PC-3 (cell line): Measurements from ENCODE around the gene CHCHD10. TPM values are rescaled to one million over a fixed set of nuclear protein-coding genes. Genes with fewer than 3 reads are reported as not detected.

Experiments
- ATAC-seq: fragments of 200-7000 bp; cut with Tn5 transposase; 2 replicates; pipeline ENCODE4 v1.9.1; 2020; ENCODE audit warnings: mild to moderate bottlenecking, moderate library complexity
- BruUV-seq: library from RNA; stranded (reverse); fragments of 400-500 nt; replicated peaks from 2 replicates; lab custom pipeline; 2021; lab: Mats Ljungman, UMichigan
- CTCF ChIA-PET: fragments of 300-600 bp; sonication (Branson Sonifier 250); formaldehyde crosslinking; loops from one replicate; lab custom pipeline; 2022; ENCODE audit warnings: antibody characterized with exemption; lab: Charles Lee
- POLR2A ChIA-PET: fragments of 300-600 bp; sonication (Branson Sonifier 250); formaldehyde crosslinking; loops from one replicate; lab custom pipeline; 2022; ENCODE audit warnings: antibody characterized with exemption; ENCODE audit not compliant: unreplicated experiment; lab: Charles Lee
- DNase-seq: peaks from one replicate; pipeline ENCODE4 v3.0.0-alpha.2; 2015
- H2AFZ ChIP-seq: fragments of 300-600 bp; sonication (generic); 2 replicates; pipeline ENCODE4 v1.6.0; 2016; ENCODE audit warnings: antibody characterized with exemption, low read length
- H3F3A ChIP-seq: fragments of 300-600 bp; sonication (generic); one replicate; pipeline ENCODE4 v1.6.0; 2017; ENCODE audit warnings: antibody characterized with exemption, low read length, control low read depth, mild to moderate bottlenecking; ENCODE audit not compliant: unreplicated experiment
- H3K27ac ChIP-seq: fragments of 300-600 bp; sonication (generic); 2 replicates; pipeline ENCODE4 v1.5.1; 2016; ENCODE audit warnings: mild to moderate bottlenecking, low read length
- H3K27me3 ChIP-seq: fragments of 300-600 bp; sonication (generic); 2 replicates; pipeline ENCODE4 v1.6.1; 2016; ENCODE audit warnings: low read length, mixed read lengths
- H3K36me3 ChIP-seq: fragments of 300-600 bp; sonication (generic); 2 replicates; pipeline ENCODE4 v1.6.1; 2016; ENCODE audit warnings: low read depth, mixed run types, low read length, mixed read lengths
- H3K4me1 ChIP-seq: fragments of 300-600 bp; sonication (generic); 2 replicates; pipeline ENCODE4 v1.5.1; 2016; ENCODE audit warnings: low read length; ENCODE audit not compliant: insufficient read depth
- H3K4me2 ChIP-seq: fragments of 300-600 bp; sonication (generic); 2 replicates; pipeline ENCODE4 v1.6.0; 2016; ENCODE audit warnings: low read length
- H3K4me3 ChIP-seq: fragments of 300-600 bp; sonication (generic); 2 replicates; pipeline ENCODE4 v1.5.1; 2016; ENCODE audit warnings: mild to moderate bottlenecking, low read length, mixed read lengths
- H3K79me2 ChIP-seq: fragments of 300-600 bp; sonication (generic); 2 replicates; pipeline ENCODE4 v1.6.1; 2017; ENCODE audit warnings: low read length, mixed read lengths
- H3K9ac ChIP-seq: fragments of 300-600 bp; sonication (generic); 2 replicates; pipeline ENCODE4 v1.6.0; 2016; ENCODE audit warnings: mild to moderate bottlenecking, low read length
- H3K9me2 ChIP-seq: fragments of 300-600 bp; sonication (generic); replicated peaks from 2 replicates; pipeline ENCODE4 v1.6.1; 2016; ENCODE audit warnings: mixed run types, low read length, mixed read lengths
- H3K9me3 ChIP-seq: fragments of 300-600 bp; sonication (generic); 2 replicates; pipeline ENCODE4 v1.6.1; 2016; ENCODE audit warnings: low read length, mixed read lengths
- H4K20me1 ChIP-seq: fragments of 300-600 bp; sonication (generic); 2 replicates; pipeline ENCODE4 v1.6.1; 2016; ENCODE audit warnings: low read length, mixed read lengths
- EZH2 ChIP-seq: fragments of 300-600 bp; sonication (generic); IDR thresholded peaks from one replicate; pipeline ENCODE4 v1.6.1; 2017; ENCODE audit warnings: antibody characterized with exemption, mild to moderate bottlenecking, low read length; ENCODE audit not compliant: unreplicated experiment
- EZH2phosphoT487 ChIP-seq: fragments of 300-600 bp; sonication (generic); IDR thresholded peaks from 2 replicates; pipeline ENCODE4 v1.6.1; 2018; ENCODE audit warnings: mild to moderate bottlenecking, antibody characterized with exemption, low read length, borderline replicate concordance
- intact Hi-C: fragments of 100-400 bp; cut with micrococcal nuclease; formaldehyde crosslinking; loops from 2 replicates; pipeline ENCODE4 v1.9.0; 2023
- total RNA-seq: library from RNA; depleted of rRNA; stranded (reverse); fragments of >200 nt; gene quantifications from 2 replicates; pipeline ENCODE4 v1.2.3, GENCODE V29; 2014
- TF ChIP-seq, protein P1 (sequence below): fragments of 300-600 bp; sonication (generic); conservative IDR thresholded peaks from 2 replicates; pipeline ENCODE4 v1.5.1; 2017; ENCODE audit warnings: antibody characterized with exemption, low read depth, mild to moderate bottlenecking, low read length

CHCHD10 gene
- total RNA-seq, 1 experiment from 2014 or later, result 98.1 TPM

DNA sequence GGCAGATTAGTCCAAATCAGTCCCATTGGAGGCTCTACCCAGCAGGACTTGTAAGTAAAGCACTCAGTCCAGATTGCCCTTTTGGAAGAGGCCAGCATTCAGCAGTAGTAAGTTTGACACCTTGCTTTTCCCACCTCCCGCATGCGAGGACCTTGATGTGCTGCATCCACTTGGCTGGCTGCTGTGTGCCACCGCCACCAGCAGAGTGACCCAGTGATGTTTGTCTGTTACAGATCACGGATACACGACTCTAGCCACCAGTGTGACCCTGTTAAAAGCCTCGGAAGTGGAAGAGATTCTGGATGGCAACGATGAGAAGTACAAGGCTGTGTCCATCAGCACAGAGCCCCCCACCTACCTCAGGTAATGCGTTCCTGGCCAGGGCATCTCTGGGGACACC, 25.6 kb upstream of the CHCHD10 start:
- TF ChIP-seq, protein P1, sequence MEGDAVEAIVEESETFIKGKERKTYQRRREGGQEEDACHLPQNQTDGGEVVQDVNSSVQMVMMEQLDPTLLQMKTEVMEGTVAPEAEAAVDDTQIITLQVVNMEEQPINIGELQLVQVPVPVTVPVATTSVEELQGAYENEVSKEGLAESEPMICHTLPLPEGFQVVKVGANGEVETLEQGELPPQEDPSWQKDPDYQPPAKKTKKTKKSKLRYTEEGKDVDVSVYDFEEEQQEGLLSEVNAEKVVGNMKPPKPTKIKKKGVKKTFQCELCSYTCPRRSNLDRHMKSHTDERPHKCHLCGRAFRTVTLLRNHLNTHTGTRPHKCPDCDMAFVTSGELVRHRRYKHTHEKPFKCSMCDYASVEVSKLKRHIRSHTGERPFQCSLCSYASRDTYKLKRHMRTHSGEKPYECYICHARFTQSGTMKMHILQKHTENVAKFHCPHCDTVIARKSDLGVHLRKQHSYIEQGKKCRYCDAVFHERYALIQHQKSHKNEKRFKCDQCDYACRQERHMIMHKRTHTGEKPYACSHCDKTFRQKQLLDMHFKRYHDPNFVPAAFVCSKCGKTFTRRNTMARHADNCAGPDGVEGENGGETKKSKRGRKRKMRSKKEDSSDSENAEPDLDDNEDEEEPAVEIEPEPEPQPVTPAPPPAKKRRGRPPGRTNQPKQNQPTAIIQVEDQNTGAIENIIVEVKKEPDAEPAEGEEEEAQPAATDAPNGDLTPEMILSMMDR, result no peak
- TF ChIP-seq EZH2, result no peak
- TF ChIP-seq EZH2phosphoT487, result no peak
- Histone ChIP-seq H3K27me3 (no peaks in the 10 kb centered on the region), H3K4me3 (no peak overlapping the region), H2AFZ (no peak overlapping the region), H3F3A (no peaks in the 10 kb centered on the region), H3K4me2 (no peak overlapping the region), H3K36me3 (peaks cover 4% of the 10 kb centered on the region; the same call in 1 of the 2 replicates), H3K4me1 (peaks cover 4% of the 10 kb centered on the region; the same call in 1 of the 2 replicates), H4K20me1 (peaks cover 18% of the 10 kb centered on the region), H3K27ac (no peak overlapping the region), H3K79me2 (peaks cover 38% of the 10 kb centered on the region), H3K9me2 (no peaks in the 10 kb centered on the region), H3K9ac (no peak overlapping the region), H3K9me3 (no peaks in the 10 kb centered on the region)
- ChIA-PET CTCF (no interaction called here), POLR2A (no interaction called here)
- BruUV-seq, result no TSS peak
- intact Hi-C loops, result no loop called here
- DNase-seq (no peak), ATAC-seq (no peak)

DNA sequence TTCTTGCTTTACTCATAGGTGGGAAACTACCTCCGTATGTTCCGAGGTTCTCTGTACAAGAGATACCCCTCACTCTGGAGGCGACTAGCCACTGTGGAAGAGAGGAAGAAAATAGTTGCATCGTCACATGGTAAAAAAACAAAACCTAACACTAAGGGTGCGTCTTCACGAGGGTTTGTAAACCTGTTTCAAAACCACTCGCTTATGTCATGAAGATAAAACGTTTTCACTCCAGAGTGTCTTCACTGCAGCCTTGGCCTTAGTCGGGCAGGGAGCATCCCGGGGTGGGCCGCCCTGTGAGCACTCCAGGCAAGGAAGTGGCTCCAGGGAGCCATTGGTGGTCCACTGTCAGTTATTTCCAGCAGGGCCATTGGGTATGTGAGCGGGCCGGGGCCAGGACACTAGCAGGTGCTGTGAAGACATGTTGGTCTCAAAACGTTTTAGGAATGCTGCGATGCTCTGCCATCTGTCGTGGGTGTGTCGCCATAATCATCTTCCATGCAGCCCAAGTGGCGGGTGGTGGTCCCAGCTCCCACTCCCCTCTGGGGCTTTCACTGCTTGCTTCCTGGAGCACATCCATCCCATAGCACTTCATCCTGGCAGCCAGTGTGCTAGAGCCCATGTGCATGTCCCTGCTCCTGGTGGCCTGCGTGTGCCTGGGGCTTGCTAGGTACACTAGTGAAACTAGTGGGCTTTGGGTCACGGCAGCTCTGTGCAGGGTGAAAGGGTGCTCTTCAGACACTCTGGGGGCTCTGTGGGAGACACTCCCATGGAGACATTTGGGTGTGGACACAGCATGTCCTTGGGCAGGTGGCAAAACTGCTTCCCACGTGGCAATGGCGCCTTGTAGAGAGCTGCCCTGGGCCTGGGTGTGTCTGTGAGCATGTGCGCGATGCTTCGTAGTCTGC, 24.2 kb upstream of the CHCHD10 start:
- TF ChIP-seq, protein P1, result no peak
- TF ChIP-seq EZH2phosphoT487 (no peak), EZH2 (no peak)
- no peak overlapping the region for H3K27ac ChIP-seq
- no peak overlapping the region for H2AFZ ChIP-seq
- no peak for ATAC-seq
- H3K4me3 ChIP-seq, result no peak overlapping the region
- no peaks in the 10 kb centered on the region for H3K9me3 ChIP-seq
- no peak for DNase-seq
- H3K4me2 ChIP-seq, result no peak overlapping the region
- intact Hi-C loops, result no loop called here
- H3K79me2 ChIP-seq, result peaks cover 49% of the 10 kb centered on the region
- peaks cover 9% of the 10 kb centered on the region; the same call in 1 of the 2 replicates for H3K4me1 ChIP-seq
- no peaks in the 10 kb centered on the region for H3K27me3 ChIP-seq
- peaks cover 28% of the 10 kb centered on the region for H4K20me1 ChIP-seq
- H3K36me3 ChIP-seq, result peaks cover 4% of the 10 kb centered on the region; the same call in 1 of the 2 replicates
- H3K9ac ChIP-seq, result no peak overlapping the region
- H3F3A ChIP-seq, result no peaks in the 10 kb centered on the region
- ChIA-PET CTCF (no interaction called here), POLR2A (no interaction called here)
- BruUV-seq, result no TSS peak
- H3K9me2 ChIP-seq, result no peaks in the 10 kb centered on the region
